RWPE2 (cell line): ENCODE measurements around the gene CACNG4.

ENCODE experiments used
- ATAC-seq: fragments of 200-7000 bp; cut with Tn5 transposase; 3 replicates; pipeline ENCODE4 v1.9.1; 2021; ENCODE audit warnings: low read depth
- DNase-seq: peaks from one replicate; pipeline ENCODE4 v3.0.0-alpha.2; 2020; ENCODE audit warnings: low spot score
- H3K27ac ChIP-seq: fragments of 450-650 bp; 2 replicates; pipeline ENCODE4 v1.5.1; 2017; ENCODE audit warnings: mild to moderate bottlenecking; ENCODE audit not compliant: poor library complexity, severe bottlenecking
- H3K27me3 ChIP-seq: fragments of 250-450 bp; sonication (Bioruptor Pico); 2 replicates; pipeline ENCODE4 v1.5.1; 2021; ENCODE audit warnings: mild to moderate bottlenecking, moderate library complexity; ENCODE audit not compliant: insufficient read depth, poor library complexity, severe bottlenecking
- H3K36me3 ChIP-seq: fragments of 250-450 bp; sonication (Bioruptor Pico); 2 replicates; pipeline ENCODE4 v1.5.1; 2020; ENCODE audit warnings: low read depth, mild to moderate bottlenecking, moderate library complexity
- H3K4me1 ChIP-seq: fragments of 250-450 bp; sonication (Bioruptor Pico); 2 replicates; pipeline ENCODE4 v1.5.1; 2021; ENCODE audit warnings: mild to moderate bottlenecking, moderate library complexity; ENCODE audit not compliant: insufficient read depth, poor library complexity, severe bottlenecking
- H3K4me3 ChIP-seq: fragments of 250-450 bp; sonication (Bioruptor Pico); 2 replicates; pipeline ENCODE4 v1.5.1; 2021; ENCODE audit warnings: mild to moderate bottlenecking, moderate library complexity; ENCODE audit not compliant: severe bottlenecking
- H3K9me3 ChIP-seq: fragments of 250-450 bp; sonication (Bioruptor Pico); 2 replicates; pipeline ENCODE4 v1.5.1; 2021; ENCODE audit warnings: mild to moderate bottlenecking, moderate library complexity; ENCODE audit not compliant: severe bottlenecking
- TF ChIP-seq, protein P1 (sequence below): fragments of 450-650 bp; IDR thresholded peaks from one replicate; pipeline ENCODE4 v1.5.1; 2017; ENCODE audit warnings: mild to moderate bottlenecking, moderate library complexity; ENCODE audit not compliant: poor library complexity, severe bottlenecking

The CACNG4 gene

DNA sequence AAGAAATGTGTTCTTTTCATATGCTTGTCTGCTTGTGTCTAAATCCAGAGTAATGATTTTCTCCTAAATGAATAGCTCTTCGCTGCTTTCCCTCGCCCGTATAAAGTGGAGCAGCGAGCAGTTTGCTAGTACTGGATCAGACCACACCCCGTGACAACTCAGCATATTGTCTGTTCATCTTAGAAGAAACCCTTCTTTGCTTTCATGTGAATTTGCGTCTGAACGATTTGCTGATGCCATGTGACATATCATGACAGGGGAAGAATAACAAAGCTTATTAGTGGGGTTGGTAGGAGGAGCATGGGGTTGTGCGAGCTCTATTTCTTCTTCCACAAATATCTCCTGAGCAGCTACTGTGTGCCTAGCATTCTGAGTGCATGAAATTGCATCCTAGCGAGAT is 44.1 kb upstream of the CACNG4 start:
- no peaks in the 10 kb centered on the region for H3K27me3 ChIP-seq
- H3K4me3 ChIP-seq: no peak overlapping the region
- H3K27ac ChIP-seq: no peak overlapping the region
- H3K36me3 ChIP-seq: no peaks in the 10 kb centered on the region; the same call in 1 of the 2 replicates
- peak; percentile 1 for DNase-seq
- H3K9me3 ChIP-seq: peaks cover 3% of the 10 kb centered on the region
- peaks cover 1% of the 10 kb centered on the region for H3K4me1 ChIP-seq
- TF ChIP-seq, protein P1, sequence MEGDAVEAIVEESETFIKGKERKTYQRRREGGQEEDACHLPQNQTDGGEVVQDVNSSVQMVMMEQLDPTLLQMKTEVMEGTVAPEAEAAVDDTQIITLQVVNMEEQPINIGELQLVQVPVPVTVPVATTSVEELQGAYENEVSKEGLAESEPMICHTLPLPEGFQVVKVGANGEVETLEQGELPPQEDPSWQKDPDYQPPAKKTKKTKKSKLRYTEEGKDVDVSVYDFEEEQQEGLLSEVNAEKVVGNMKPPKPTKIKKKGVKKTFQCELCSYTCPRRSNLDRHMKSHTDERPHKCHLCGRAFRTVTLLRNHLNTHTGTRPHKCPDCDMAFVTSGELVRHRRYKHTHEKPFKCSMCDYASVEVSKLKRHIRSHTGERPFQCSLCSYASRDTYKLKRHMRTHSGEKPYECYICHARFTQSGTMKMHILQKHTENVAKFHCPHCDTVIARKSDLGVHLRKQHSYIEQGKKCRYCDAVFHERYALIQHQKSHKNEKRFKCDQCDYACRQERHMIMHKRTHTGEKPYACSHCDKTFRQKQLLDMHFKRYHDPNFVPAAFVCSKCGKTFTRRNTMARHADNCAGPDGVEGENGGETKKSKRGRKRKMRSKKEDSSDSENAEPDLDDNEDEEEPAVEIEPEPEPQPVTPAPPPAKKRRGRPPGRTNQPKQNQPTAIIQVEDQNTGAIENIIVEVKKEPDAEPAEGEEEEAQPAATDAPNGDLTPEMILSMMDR: no peak
- ATAC-seq: no peak

DNA sequence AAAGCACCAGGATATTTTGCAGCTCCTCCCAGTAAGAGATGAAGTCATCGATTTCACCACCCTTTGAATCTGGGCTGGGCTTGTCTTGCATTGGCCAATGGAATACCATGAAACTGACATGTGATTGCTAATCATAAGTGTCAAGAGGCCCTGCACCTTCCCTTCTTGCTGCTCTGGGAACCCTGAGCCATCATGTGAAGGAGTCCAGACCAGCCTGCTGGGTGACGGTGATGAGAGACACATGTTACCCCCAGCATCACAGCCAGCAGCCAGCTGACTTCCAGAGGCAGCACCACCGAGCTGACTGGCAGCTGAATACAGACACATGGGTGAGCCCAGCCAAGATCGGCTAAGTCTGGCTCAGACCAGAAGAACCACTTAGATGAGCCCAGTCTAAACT is 43.6 kb upstream of the CACNG4 start:
- ATAC-seq (no peak), DNase-seq (peak; percentile 32)
- no peaks in the 10 kb centered on the region; the same call in 1 of the 2 replicates for H3K36me3 ChIP-seq
- peaks cover 3% of the 10 kb centered on the region for H3K9me3 ChIP-seq
- no peaks in the 10 kb centered on the region for H3K4me1 ChIP-seq
- no peaks in the 10 kb centered on the region for H3K27me3 ChIP-seq
- TF ChIP-seq, protein P1: no peak
- no peak overlapping the region for H3K4me3 ChIP-seq
- no peak overlapping the region for H3K27ac ChIP-seq

DNA sequence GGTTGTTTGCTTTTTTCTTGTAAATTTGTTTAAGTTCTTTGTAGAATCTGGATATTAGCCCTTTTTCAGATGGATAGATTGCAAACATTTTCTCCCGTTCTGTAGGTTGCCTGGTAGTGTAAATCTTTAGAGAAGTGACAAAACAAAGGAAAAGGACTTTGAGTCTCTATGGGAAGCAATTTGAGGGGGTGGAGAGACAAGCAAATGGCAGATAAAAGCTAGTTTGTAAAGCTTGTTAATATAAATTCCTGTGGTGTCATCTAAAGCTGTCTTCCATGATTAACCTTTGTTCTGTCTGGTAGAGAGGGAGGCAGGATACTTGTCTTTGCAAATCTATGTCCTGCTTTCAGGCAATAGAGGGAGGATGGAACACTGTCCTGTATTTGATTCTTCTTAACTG is 40.6 kb upstream of the CACNG4 start:
- ATAC-seq: no peak
- TF ChIP-seq, protein P1: no peak
- Histone ChIP-seq H3K27me3 (no peaks in the 10 kb centered on the region), H3K4me3 (no peak overlapping the region), H3K36me3 (no peaks in the 10 kb centered on the region; the same call in 1 of the 2 replicates), H3K9me3 (peaks cover 3% of the 10 kb centered on the region), H3K4me1 (no peaks in the 10 kb centered on the region), H3K27ac (no peak overlapping the region)
- no peak for DNase-seq

DNA sequence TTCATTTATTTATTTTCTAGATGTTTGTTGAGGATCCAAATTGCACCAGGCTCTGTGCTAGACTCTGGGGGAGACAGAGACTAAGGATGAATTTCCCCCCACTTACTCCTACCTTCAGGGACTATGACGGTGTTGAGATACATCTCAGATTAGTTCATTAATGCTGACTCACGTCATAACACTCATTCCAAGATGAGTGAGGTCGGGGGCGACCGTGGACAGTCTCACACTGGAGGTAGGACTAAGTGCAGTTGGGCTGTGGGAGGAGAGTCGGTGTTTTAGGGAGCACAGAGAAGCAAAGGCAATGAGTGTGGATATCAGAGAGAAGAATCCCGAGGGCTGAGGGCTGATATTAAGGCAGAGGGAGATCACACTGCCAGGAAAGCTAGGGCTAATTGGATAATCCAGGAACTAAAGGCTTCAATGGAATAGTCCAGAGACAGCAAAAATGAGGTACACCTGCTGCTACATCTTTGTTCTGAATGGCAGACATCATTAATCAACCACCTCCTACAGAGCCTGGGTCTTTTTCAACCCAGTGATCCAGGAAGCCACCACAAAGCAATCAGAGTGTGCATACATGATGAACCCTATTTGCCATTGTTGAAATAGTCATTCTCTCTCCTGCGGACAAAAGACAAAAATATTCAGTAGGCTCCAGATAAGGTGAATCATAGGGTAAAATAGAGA is 38.6 kb upstream of the CACNG4 start:
- peaks cover 3% of the 10 kb centered on the region for H3K9me3 ChIP-seq
- no peak for ATAC-seq
- no peaks in the 10 kb centered on the region for H3K4me1 ChIP-seq
- no peak overlapping the region for H3K27ac ChIP-seq
- TF ChIP-seq, protein P1: no peak
- H3K36me3 ChIP-seq: no peaks in the 10 kb centered on the region; the same call in 1 of the 2 replicates
- peak; percentile 23 for DNase-seq
- H3K27me3 ChIP-seq: no peaks in the 10 kb centered on the region
- H3K4me3 ChIP-seq: no peak overlapping the region

DNA sequence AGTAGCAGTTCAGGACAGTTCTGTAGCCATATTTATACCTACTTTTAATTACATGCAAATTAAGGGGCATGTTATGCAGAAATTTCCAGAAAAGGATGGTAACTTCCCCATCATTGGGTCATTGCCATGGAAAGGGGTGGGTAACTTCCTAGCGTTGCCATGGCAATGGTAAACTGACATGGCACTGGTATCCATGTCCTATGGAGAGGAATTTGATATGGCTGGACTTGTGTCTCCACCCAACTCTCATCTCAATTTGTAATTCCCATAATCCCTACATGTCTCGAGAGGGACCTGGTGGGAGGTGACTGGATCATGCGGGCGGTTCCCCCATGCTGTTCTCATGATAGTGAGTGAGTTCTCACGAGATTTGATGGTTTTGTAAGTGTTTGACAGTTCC is 35.6 kb upstream of the CACNG4 start:
- Histone ChIP-seq H3K27ac (no peak overlapping the region), H3K9me3 (peaks cover 3% of the 10 kb centered on the region), H3K4me3 (no peak overlapping the region), H3K27me3 (no peaks in the 10 kb centered on the region), H3K4me1 (no peaks in the 10 kb centered on the region), H3K36me3 (no peaks in the 10 kb centered on the region; the same call in 1 of the 2 replicates)
- ATAC-seq: no peak
- TF ChIP-seq, protein P1: no peak
- peak; percentile 4 for DNase-seq
